Measurements from ENCODE around the gene TRPC4AP. TPM values are rescaled to one million over a fixed set of nuclear protein-coding genes. Genes with fewer than 3 reads are reported as not detected.

The TRPC4AP gene
- total RNA-seq, 1 experiment from 2014 or later, result 79.0 TPM

GRCh38 chr20:34978092-34978744 lies 114.4 kb downstream of the TRPC4AP start:
- no TSS peak for BruUV-seq (replicated peaks)
- Mint-ChIP-seq H3K4me3 (ENCODE audit: low read depth, unreplicated experiment) (no peak overlapping the region), H3K27ac (ENCODE audit: unreplicated experiment) (no peak overlapping the region), H3K36me3 (ENCODE audit: insufficient read depth, unreplicated experiment) (peaks cover 5% of the 10 kb centered on the region), H3K4me1 (ENCODE audit: low read depth, unreplicated experiment) (no peaks in the 10 kb centered on the region), H3K9me3 (ENCODE audit: low read depth, unreplicated experiment) (no peaks in the 10 kb centered on the region), H3K27me3 (ENCODE audit: unreplicated experiment) (peaks cover 41% of the 10 kb centered on the region)
- CTCF ChIA-PET, result no interaction called here
- no peak for DNase-seq
- no peak for TF ChIP-seq CTCF (IDR thresholded peaks at IDR 0.05; ENCODE audit: unreplicated experiment)
- intact Hi-C loops (cut with micrococcal nuclease; ENCODE audit: unreplicated experiment), result no loop called here

GRCh38 chr20:34977365-34978091 lies 115.1 kb downstream of the TRPC4AP start:
- CTCF ChIA-PET, result interaction anchor here (0.5 to 0.6 kb wide), 2 partner anchors 12 to 119 kb away, joined by 3 to 4 read pairs; no protein-coding TSS in a partner anchor
- intact Hi-C loops (cut with micrococcal nuclease; ENCODE audit: unreplicated experiment), result no loop called here
- no peak for DNase-seq
- TF ChIP-seq CTCF (IDR thresholded peaks at IDR 0.05; ENCODE audit: unreplicated experiment), result no peak
- Mint-ChIP-seq H3K36me3 (ENCODE audit: insufficient read depth, unreplicated experiment) (peaks cover 5% of the 10 kb centered on the region), H3K4me3 (ENCODE audit: low read depth, unreplicated experiment) (no peak overlapping the region), H3K27me3 (ENCODE audit: unreplicated experiment) (peaks cover 46% of the 10 kb centered on the region), H3K9me3 (ENCODE audit: low read depth, unreplicated experiment) (no peaks in the 10 kb centered on the region), H3K27ac (ENCODE audit: unreplicated experiment) (no peak overlapping the region), H3K4me1 (ENCODE audit: low read depth, unreplicated experiment) (no peaks in the 10 kb centered on the region)
- no TSS peak for BruUV-seq (replicated peaks)

- Mint-ChIP-seq H3K4me1 (ENCODE audit: low read depth, unreplicated experiment) (no peaks in the 10 kb centered on the region), H3K27ac (ENCODE audit: unreplicated experiment) (no peak overlapping the region), H3K27me3 (ENCODE audit: unreplicated experiment) (peaks cover 59% of the 10 kb centered on the region), H3K9me3 (ENCODE audit: low read depth, unreplicated experiment) (no peaks in the 10 kb centered on the region), H3K4me3 (ENCODE audit: low read depth, unreplicated experiment) (no peak overlapping the region), H3K36me3 (ENCODE audit: insufficient read depth, unreplicated experiment) (peaks cover 5% of the 10 kb centered on the region)
- intact Hi-C loops (cut with micrococcal nuclease; ENCODE audit: unreplicated experiment), result no loop called here
- DNase-seq, result no peak
- no peak for TF ChIP-seq CTCF (IDR thresholded peaks at IDR 0.05; ENCODE audit: unreplicated experiment)
- BruUV-seq (replicated peaks), result no TSS peak
- CTCF ChIA-PET, result interaction anchor here (0.6 to 0.7 kb wide), 2 partner anchors 96 to 100 kb away, joined by 3 to 5 read pairs; no protein-coding TSS in a partner anchor
These were observed 116.3 kb downstream of the TRPC4AP start for GRCh38 chr20:34976286-34976685.

GRCh38 chr20:34974246-34974645 lies 118.4 kb downstream of the TRPC4AP start:
- Mint-ChIP-seq H3K9me3 (ENCODE audit: low read depth, unreplicated experiment) (no peaks in the 10 kb centered on the region), H3K4me3 (ENCODE audit: low read depth, unreplicated experiment) (no peak overlapping the region), H3K27ac (ENCODE audit: unreplicated experiment) (no peak overlapping the region), H3K27me3 (ENCODE audit: unreplicated experiment) (peaks cover 59% of the 10 kb centered on the region), H3K36me3 (ENCODE audit: insufficient read depth, unreplicated experiment) (peaks cover 5% of the 10 kb centered on the region), H3K4me1 (ENCODE audit: low read depth, unreplicated experiment) (no peaks in the 10 kb centered on the region)
- intact Hi-C loops (cut with micrococcal nuclease; ENCODE audit: unreplicated experiment), result no loop called here
- CTCF ChIA-PET, result interaction anchor here (0.7 to 1.1 kb wide), 4 partner anchors 12 to 1947 kb away, joined by 3 to 10 read pairs (median 6); no protein-coding TSS in a partner anchor
- no peak for TF ChIP-seq CTCF (IDR thresholded peaks at IDR 0.05; ENCODE audit: unreplicated experiment)
- no peak for DNase-seq
- no TSS peak for BruUV-seq (replicated peaks)
